SU-DHL-6 (cell line): Measurements from ENCODE around the gene AMN1.

Experiments
- EZH2phosphoT487 ChIP-seq: fragments of 200-600 bp; sonication (generic), shearing (Covaris generic); conservative IDR thresholded peaks from 2 replicates; pipeline ENCODE4 v1.6.1; 2018; ENCODE audit warnings: mild to moderate bottlenecking, antibody characterized with exemption, low read length, moderate library complexity, mixed read lengths
- TF ChIP-seq, protein P1 (sequence below): fragments of 200-600 bp; sonication (generic); IDR thresholded peaks from one replicate; pipeline ENCODE4 v1.5.1; 2017; ENCODE audit warnings: antibody characterized with exemption, mild to moderate bottlenecking, low read length, moderate library complexity; ENCODE audit not compliant: insufficient read depth, poor library complexity, severe bottlenecking

DNA sequence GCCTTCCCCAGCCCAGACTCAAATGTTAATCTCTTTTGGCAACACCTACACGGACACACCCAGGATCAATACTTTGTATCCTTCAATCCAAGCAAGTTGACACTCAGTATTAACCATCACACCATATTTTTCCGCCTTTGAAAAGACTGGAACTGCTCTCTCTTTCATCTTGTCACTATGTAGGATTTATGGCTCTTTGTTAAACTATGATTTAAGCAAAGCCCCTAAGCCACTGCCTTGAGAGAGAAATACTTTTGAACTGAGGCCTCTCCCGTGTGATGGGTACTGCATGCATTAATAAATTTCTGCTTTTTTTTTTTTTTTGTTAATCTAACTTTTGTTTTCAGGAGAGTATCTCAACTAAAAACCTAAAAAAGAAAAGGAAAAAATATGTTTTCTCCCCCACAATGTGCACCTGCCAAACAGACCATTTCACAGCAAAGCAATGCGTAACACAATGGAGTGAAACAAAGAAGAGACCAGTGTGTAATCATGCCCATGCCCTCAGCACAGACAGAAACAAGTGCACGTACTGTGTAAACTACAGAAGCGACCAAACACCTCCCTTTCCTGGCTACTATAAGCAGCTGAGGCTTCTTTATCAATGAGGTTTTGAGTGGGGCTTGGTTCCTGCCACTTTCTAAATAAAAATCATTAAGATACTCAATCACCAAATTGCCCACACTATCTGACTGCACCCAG is 97.6 kb downstream of the AMN1 start:
- TF ChIP-seq EZH2phosphoT487 = no peak
- TF ChIP-seq, protein P1, sequence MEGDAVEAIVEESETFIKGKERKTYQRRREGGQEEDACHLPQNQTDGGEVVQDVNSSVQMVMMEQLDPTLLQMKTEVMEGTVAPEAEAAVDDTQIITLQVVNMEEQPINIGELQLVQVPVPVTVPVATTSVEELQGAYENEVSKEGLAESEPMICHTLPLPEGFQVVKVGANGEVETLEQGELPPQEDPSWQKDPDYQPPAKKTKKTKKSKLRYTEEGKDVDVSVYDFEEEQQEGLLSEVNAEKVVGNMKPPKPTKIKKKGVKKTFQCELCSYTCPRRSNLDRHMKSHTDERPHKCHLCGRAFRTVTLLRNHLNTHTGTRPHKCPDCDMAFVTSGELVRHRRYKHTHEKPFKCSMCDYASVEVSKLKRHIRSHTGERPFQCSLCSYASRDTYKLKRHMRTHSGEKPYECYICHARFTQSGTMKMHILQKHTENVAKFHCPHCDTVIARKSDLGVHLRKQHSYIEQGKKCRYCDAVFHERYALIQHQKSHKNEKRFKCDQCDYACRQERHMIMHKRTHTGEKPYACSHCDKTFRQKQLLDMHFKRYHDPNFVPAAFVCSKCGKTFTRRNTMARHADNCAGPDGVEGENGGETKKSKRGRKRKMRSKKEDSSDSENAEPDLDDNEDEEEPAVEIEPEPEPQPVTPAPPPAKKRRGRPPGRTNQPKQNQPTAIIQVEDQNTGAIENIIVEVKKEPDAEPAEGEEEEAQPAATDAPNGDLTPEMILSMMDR = no peak
